Colonic mucosa (tissue), 4 donors: ENCODE data around the gene EXD3. TPM values are rescaled to one million over a fixed set of nuclear protein-coding genes. Genes with fewer than 3 reads are reported as not detected.
A peak's percentile ranks its signal among the peaks of the same experiment; 100 is the strongest.

Experiments
- DNase-seq: peaks from one replicate; pipeline ENCODE4 v3.0.0-alpha.2; 2020
- H3K27ac ChIP-seq: fragments of 200-600 bp; one replicate; pipeline ENCODE4 v1.8.0; 2021
- H3K27me3 ChIP-seq: fragments of 200-600 bp; one replicate; pipeline ENCODE4 v1.8.0; 2021
- H3K36me3 ChIP-seq: fragments of 200-600 bp; one replicate; pipeline ENCODE4 v1.8.0; 2021
- H3K4me1 ChIP-seq: fragments of 200-600 bp; one replicate; pipeline ENCODE4 v1.8.0; 2021; ENCODE audit warnings: mild to moderate bottlenecking
- H3K4me3 ChIP-seq: fragments of 200-600 bp; one replicate; pipeline ENCODE4 v1.8.0; 2021
- H3K9ac ChIP-seq, 2 donors: one replicate each; pipeline ENCODE4 v1.7.0; 2013; ENCODE audit warnings: control low read depth in 2 of 2, low read depth in 2 of 2, low read length in 2 of 2
- H3K9me3 ChIP-seq: fragments of 200-600 bp; one replicate; pipeline ENCODE4 v1.8.0; 2021
- CTCF ChIP-seq: fragments of 200-600 bp; IDR thresholded peaks from one replicate; pipeline ENCODE4 v1.8.0; 2022; ENCODE audit warnings: antibody characterized with exemption, mild to moderate bottlenecking
- intact Hi-C: fragments of 100-400 bp; cut with DNase I; formaldehyde crosslinking; loops from one replicate; pipeline ENCODE4 v1.14.1; 2022
- total RNA-seq, 2 donors: library from RNA; stranded (reverse); fragmentation: NEBNext Ultra II Directional in 1 of 2; extraction: Animal tissue kit (Norgen Biotek cat#: 25700) in 1 of 2; gene quantifications; one replicate each; pipeline ENCODE4 v1.2.1, GENCODE V29; 2021
- donor health status: healthy.
- donor health status: DM: no; HTN: no; CAD: no.
- donor health status: DM: no; HTN: no; CAD: no.

EXD3 gene
- total RNA-seq, 2 donors from 2014 or later = 34.9 to 36.4 TPM

GRCh38 chr9:137299203-137299565 lies 123.8 kb downstream of the EXD3 start:
- TF ChIP-seq CTCF = no peak
- Histone ChIP-seq H3K4me1 (peaks cover 10% of the 10 kb centered on the region), H3K9me3 (no peaks in the 10 kb centered on the region), H3K27ac (peak overlapping the region; percentile 97), H3K27me3 (peaks cover 14% of the 10 kb centered on the region), H3K9ac (peak overlapping the region; percentile 76 to 99), H3K36me3 (no peaks in the 10 kb centered on the region), H3K4me3 (peak overlapping the region; percentile 66)
- intact Hi-C loops = no loop called here
- DNase-seq = peak; percentile 36

DNA sequence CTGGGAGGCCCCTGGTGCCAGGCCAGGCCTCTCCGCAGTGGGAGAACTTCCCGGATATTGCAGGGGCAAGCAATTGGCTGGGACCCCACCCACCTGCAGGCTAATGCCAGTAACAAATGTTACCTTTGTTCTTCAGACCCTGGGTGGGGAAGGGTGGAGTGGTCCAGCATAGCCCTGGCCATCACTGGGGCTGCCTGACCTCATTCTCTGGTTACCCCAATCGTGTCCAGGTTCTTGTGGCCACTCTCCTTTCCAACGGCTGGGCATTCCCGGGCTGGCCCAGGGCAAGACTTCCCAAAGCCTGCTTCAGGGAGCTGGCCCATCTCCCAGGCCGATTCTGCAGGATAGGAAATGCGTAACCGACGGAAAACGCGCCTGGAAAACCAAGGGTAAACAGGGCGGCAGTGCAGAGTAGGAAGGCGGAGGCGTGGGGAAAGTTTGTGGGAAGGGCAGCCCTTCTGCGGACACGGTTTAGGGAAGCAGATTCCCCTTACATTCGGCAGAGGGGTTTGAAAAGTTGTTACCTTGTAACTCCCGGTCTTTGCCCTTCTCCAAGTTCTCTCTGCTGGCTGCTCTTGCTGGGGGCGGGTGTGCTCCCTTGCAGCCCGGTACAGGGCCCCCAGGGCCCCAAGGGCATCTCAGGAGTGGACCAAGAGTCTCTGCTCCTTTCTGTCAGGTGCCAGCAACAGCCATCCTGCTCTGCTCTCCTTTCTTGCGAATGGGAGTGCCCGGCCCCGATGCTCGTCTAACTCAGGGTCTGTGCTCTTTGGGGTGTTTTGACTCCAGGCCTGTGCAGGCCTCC lies 124.4 kb downstream of the EXD3 start:
- H3K9ac ChIP-seq = peak overlapping the region; percentile 81 to 99
- H3K27ac ChIP-seq = peak overlapping the region; percentile 97
- H3K27me3 ChIP-seq = peaks cover 14% of the 10 kb centered on the region
- H3K4me1 ChIP-seq = peaks cover 5% of the 10 kb centered on the region
- H3K4me3 ChIP-seq = peak overlapping the region; percentile 66
- intact Hi-C loops = no loop called here
- H3K36me3 ChIP-seq = no peaks in the 10 kb centered on the region
- no peaks in the 10 kb centered on the region for H3K9me3 ChIP-seq
- peak; percentile 84 for DNase-seq
- no peak for TF ChIP-seq CTCF

- Histone ChIP-seq H3K27me3 (peaks cover 14% of the 10 kb centered on the region), H3K27ac (peak overlapping the region; percentile 97), H3K9me3 (no peaks in the 10 kb centered on the region), H3K4me3 (peak overlapping the region; percentile 66), H3K36me3 (no peaks in the 10 kb centered on the region), H3K4me1 (no peaks in the 10 kb centered on the region), H3K9ac (peak overlapping the region; percentile 81 to 99)
- no peak for TF ChIP-seq CTCF
- intact Hi-C loops = no loop called here
- no peak for DNase-seq
These were observed 125.0 kb downstream of the EXD3 start for GRCh38 chr9:137297966-137298365.

GRCh38 chr9:137296670-137297664 lies 126.0 kb downstream of the EXD3 start:
- peak; percentile 85 for DNase-seq
- H3K27ac ChIP-seq = peak overlapping the region; percentile 97
- no peak for TF ChIP-seq CTCF
- H3K36me3 ChIP-seq = no peaks in the 10 kb centered on the region
- H3K9me3 ChIP-seq = no peaks in the 10 kb centered on the region
- intact Hi-C loops = no loop called here
- H3K27me3 ChIP-seq = peaks cover 14% of the 10 kb centered on the region
- H3K4me1 ChIP-seq = no peaks in the 10 kb centered on the region
- peak overlapping the region; percentile 81 to 99 for H3K9ac ChIP-seq
- H3K4me3 ChIP-seq = peak overlapping the region; percentile 41

GRCh38 chr9:137295849-137296669 lies 126.9 kb downstream of the EXD3 start:
- H3K4me1 ChIP-seq = no peaks in the 10 kb centered on the region
- peaks cover 14% of the 10 kb centered on the region for H3K27me3 ChIP-seq
- TF ChIP-seq CTCF = no peak
- H3K9ac ChIP-seq = peak overlapping the region; percentile 81 to 99
- peak overlapping the region; percentile 41 for H3K4me3 ChIP-seq
- intact Hi-C loops = no loop called here
- H3K27ac ChIP-seq = peak overlapping the region; percentile 97
- H3K36me3 ChIP-seq = no peaks in the 10 kb centered on the region
- peak; percentile 43 for DNase-seq
- H3K9me3 ChIP-seq = no peaks in the 10 kb centered on the region
